Parathyroid adenoma (tissue), 2 donors: ENCODE results near the gene CACNA1A.

Experiments used
- H2AFZ ChIP-seq: fragments of 300-600 bp; sonication (generic); one replicate; pipeline ENCODE4 v1.7.0; 2017; ENCODE audit warnings: antibody characterized with exemption, mild to moderate bottlenecking
- H3K27ac ChIP-seq: fragments of 300-600 bp; sonication (generic); one replicate; pipeline ENCODE4 v1.7.0; 2017
- H3K27me3 ChIP-seq: fragments of 300-600 bp; sonication (generic); one replicate; pipeline ENCODE4 v1.7.0; 2017; ENCODE audit warnings: low read length; ENCODE audit not compliant: control insufficient read depth, insufficient read depth
- H3K36me3 ChIP-seq: fragments of 300-600 bp; sonication (generic); one replicate; pipeline ENCODE4 v1.7.0; 2017; ENCODE audit warnings: low read length; ENCODE audit not compliant: control insufficient read depth, insufficient read depth
- H3K4me1 ChIP-seq: fragments of 300-600 bp; sonication (generic); one replicate; pipeline ENCODE4 v1.7.0; 2017; ENCODE audit warnings: control low read depth
- H3K4me2 ChIP-seq: fragments of 300-600 bp; sonication (generic); one replicate; pipeline ENCODE4 v1.7.0; 2017; ENCODE audit warnings: low read length
- H3K4me3 ChIP-seq: fragments of 300-600 bp; sonication (generic); one replicate; pipeline ENCODE4 v1.7.0; 2017; ENCODE audit warnings: low read depth, low read length
- H3K79me2 ChIP-seq: fragments of 300-600 bp; sonication (generic); one replicate; pipeline ENCODE4 v1.7.0; 2017; ENCODE audit warnings: control low read depth
- H3K9ac ChIP-seq: fragments of 300-600 bp; sonication (generic); one replicate; pipeline ENCODE4 v1.7.0; 2017; ENCODE audit warnings: mild to moderate bottlenecking
- H3K9me3 ChIP-seq: fragments of 300-600 bp; sonication (generic); one replicate; pipeline ENCODE4 v1.7.0; 2017; ENCODE audit warnings: low read length; ENCODE audit not compliant: control insufficient read depth
- TF ChIP-seq, protein P1 (sequence below): fragments of 300-600 bp; sonication (generic); IDR thresholded peaks from one replicate; pipeline ENCODE4 v1.7.0; 2017; ENCODE audit warnings: antibody characterized with exemption, mild to moderate bottlenecking
- donor health status: primary hyperparathyroidism.

The CACNA1A gene

DNA sequence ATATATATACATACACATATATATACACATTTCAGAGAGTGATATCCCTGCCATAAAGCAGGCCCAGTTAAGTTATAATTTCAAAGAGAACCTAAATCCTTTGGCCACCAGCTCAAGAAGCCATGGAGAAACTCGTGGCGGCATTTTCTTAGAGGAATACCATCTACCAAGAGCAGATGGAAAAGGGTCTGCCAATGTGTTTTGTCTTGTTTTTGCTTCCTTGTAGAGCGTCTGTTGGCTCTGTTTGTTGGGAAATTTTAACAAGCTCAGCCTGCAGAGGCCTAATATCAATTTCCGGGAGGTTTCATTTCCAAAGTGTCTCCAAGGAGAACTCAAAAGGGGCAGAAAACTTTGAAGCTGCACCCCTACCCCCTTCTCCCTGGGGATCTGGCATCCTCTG lies 215.5 kb downstream of the CACNA1A start:
- Histone ChIP-seq H3K9me3 (no peaks in the 10 kb centered on the region), H3K4me3 (no peak overlapping the region), H3K27me3 (no peaks in the 10 kb centered on the region), H3K36me3 (no peaks in the 10 kb centered on the region), H3K79me2 (no peaks in the 10 kb centered on the region), H3K4me2 (no peak overlapping the region), H2AFZ (no peak overlapping the region), H3K27ac (no peak overlapping the region), H3K4me1 (no peaks in the 10 kb centered on the region), H3K9ac (no peak overlapping the region)
- TF ChIP-seq, protein P1, sequence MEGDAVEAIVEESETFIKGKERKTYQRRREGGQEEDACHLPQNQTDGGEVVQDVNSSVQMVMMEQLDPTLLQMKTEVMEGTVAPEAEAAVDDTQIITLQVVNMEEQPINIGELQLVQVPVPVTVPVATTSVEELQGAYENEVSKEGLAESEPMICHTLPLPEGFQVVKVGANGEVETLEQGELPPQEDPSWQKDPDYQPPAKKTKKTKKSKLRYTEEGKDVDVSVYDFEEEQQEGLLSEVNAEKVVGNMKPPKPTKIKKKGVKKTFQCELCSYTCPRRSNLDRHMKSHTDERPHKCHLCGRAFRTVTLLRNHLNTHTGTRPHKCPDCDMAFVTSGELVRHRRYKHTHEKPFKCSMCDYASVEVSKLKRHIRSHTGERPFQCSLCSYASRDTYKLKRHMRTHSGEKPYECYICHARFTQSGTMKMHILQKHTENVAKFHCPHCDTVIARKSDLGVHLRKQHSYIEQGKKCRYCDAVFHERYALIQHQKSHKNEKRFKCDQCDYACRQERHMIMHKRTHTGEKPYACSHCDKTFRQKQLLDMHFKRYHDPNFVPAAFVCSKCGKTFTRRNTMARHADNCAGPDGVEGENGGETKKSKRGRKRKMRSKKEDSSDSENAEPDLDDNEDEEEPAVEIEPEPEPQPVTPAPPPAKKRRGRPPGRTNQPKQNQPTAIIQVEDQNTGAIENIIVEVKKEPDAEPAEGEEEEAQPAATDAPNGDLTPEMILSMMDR, result no peak

DNA sequence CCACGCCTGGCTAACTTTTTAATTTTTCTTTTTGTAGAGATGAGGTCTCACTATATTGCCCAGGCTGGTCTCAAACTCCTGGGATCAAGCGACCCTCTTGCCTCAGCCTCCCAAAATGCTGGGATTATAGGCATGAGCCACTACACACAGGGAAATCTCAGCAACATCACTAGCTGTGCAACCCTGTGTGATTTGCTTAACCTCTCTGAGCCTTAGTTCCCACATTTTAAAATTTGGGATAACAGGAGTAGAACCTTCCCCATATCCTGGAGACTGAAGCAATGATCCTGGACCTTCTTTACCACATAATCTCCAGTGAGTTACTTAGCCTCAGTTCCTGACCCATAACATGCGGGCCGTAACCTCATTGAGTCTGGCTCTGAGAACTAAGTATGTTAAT lies 217.0 kb downstream of the CACNA1A start:
- H2AFZ ChIP-seq, result no peak overlapping the region
- H3K9me3 ChIP-seq, result no peaks in the 10 kb centered on the region
- no peaks in the 10 kb centered on the region for H3K4me1 ChIP-seq
- no peak overlapping the region for H3K9ac ChIP-seq
- H3K4me3 ChIP-seq, result no peak overlapping the region
- H3K27me3 ChIP-seq, result no peaks in the 10 kb centered on the region
- TF ChIP-seq, protein P1, result no peak
- no peak overlapping the region for H3K4me2 ChIP-seq
- no peaks in the 10 kb centered on the region for H3K79me2 ChIP-seq
- H3K36me3 ChIP-seq, result no peaks in the 10 kb centered on the region
- H3K27ac ChIP-seq, result no peak overlapping the region

DNA sequence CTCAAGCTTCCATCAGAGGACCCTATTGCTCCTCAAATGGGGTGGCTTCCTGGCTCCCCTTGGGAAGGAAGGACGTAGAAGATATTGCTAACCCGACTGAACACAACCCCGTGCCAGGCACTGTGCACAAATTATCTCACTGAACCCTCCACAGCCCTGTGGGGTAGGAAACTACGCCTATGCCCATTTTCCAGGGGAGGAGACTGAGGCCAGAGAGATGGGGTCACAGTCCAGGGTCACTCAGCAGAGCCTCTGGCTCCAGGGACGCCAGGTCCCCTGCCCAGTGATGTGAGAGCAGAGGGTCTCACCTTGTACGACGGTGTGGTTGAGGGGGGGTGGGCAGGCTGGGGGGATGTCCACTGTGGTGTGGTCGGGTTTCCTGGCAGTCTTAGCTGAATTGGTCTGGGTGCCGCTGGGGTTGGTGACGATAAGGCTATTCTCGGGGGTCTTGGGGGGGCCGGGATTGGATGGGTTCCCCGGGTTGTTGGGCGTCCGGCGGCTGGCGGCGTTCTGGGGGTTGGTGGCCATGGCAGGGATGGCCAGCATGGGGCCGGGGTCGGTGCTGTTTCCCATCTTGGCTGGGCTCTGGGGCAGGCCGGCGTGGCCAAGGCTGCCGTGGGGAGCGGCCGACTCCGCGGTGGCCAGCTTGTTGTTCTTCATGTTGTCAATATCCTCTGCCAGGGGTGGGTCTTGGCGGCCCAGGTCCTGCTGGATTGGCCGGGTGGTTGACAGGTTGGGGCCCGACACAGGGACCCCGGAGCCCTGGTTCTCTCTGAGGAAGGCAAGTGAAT lies 219.9 kb downstream of the CACNA1A start:
- TF ChIP-seq, protein P1, result no peak
- no peaks in the 10 kb centered on the region for H3K36me3 ChIP-seq
- H3K9ac ChIP-seq, result no peak overlapping the region
- H3K27me3 ChIP-seq, result no peaks in the 10 kb centered on the region
- H3K9me3 ChIP-seq, result no peaks in the 10 kb centered on the region
- no peak overlapping the region for H3K27ac ChIP-seq
- H3K4me1 ChIP-seq, result no peaks in the 10 kb centered on the region
- H3K79me2 ChIP-seq, result no peaks in the 10 kb centered on the region
- H3K4me2 ChIP-seq, result no peak overlapping the region
- H2AFZ ChIP-seq, result no peak overlapping the region
- no peak overlapping the region for H3K4me3 ChIP-seq

DNA sequence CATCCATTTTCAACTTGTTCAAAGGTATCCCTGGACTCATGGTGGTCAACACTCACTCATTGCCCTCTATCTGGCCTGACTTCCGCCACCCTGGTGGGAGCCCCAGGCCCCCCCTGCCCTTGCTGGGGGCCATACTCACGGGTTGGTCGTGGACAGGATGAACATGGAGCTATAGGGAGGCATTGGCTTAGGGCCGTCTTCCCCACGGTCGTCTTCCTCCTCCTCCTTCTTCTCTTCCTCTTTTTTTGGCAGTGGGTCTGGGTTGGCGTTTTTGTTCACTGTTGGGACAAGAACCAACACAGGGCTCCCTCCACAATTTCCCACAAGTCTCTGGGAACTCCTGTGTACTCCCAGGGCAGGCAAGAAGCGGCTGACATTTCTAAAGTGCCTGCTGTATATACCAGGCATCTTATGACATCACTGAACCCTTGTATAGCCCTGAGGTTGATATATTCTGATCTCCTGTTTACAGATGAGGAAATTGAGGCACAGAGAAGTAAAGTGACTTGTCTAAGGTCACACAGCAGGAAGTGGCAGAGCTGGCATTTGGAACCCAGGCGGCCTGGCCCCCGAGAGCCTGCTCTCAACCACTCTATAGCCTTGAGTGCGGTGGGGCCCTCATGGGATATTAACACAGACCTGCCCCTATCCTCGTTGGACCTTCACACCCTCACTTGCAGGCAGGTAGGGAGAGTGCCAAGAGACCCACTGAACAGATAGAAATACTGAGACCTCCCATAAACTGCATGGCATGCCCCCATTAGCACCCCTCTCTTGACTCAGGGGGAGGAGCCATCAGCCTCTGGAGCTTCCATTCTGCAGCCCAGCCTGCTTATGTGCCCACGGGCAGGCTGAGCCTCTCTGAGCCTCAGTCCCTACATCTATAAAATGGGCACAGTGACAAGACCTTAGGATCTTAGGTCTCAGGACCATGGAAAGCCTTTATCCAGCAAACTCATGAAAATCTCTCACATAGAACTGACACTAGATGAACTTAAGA lies 221.1 kb downstream of the CACNA1A start:
- H3K27ac ChIP-seq, result no peak overlapping the region
- H3K9ac ChIP-seq, result no peak overlapping the region
- no peaks in the 10 kb centered on the region for H3K27me3 ChIP-seq
- no peak overlapping the region for H3K4me3 ChIP-seq
- TF ChIP-seq, protein P1, result no peak
- no peaks in the 10 kb centered on the region for H3K9me3 ChIP-seq
- H3K36me3 ChIP-seq, result no peaks in the 10 kb centered on the region
- no peaks in the 10 kb centered on the region for H3K4me1 ChIP-seq
- H3K4me2 ChIP-seq, result no peak overlapping the region
- H3K79me2 ChIP-seq, result no peaks in the 10 kb centered on the region
- no peak overlapping the region for H2AFZ ChIP-seq
